ENCODE data around the gene TEX19. TPM values are rescaled to one million over a fixed set of nuclear protein-coding genes. Genes with fewer than 3 reads are reported as not detected.
A peak's percentile ranks its signal among the peaks of the same experiment; 100 is the strongest.
"Not testable (repeated sequence)": the region's sequence is repeated elsewhere in the genome, so short reads cannot be mapped to it uniquely, and the experiment has no call there.

Gene TEX19
- total RNA-seq, 2 experiments from 2014 or later: not detected

DNA sequence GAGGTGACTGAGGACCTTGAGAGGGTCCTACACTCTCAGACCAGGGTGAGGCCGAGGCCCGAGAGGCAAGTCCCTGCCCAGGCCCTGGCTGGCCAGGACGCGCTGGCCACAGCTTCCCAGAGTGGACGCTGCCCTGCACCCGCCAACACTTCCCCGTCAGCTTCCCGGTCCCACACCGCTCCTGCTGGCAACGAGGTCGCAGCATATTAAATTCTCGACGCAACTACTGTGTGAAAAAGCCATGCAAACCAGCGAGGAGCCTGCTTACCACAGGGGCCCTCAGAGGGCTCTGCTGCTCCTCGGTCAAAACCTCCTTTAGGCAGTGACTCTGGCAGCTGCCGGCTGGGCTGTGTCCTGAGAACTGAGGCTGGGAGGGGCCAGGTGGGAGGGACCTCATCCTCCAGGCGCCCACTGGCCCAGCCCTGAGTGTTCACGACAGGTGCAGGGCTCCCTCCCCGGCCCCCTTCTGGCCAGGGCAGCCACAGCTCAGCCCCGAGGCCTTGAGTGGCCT is 2.1 kb upstream of the TEX19 start:
- ChIA-PET POLR2A (no interaction called here), CTCF (interaction anchor here (0.5 to 1.2 kb wide), 2 partner anchors 59 to 203 kb away, joined by 3 to 4 read pairs; no protein-coding TSS in a partner anchor)
- H3K27ac Mint-ChIP-seq: no peak overlapping the region
- H3K9me3 Mint-ChIP-seq: no peaks in the 10 kb centered on the region
- peaks cover 10% of the 10 kb centered on the region for H3K4me1 Mint-ChIP-seq
- H3K27me3 Mint-ChIP-seq: peaks cover 13% of the 10 kb centered on the region
- H3K36me3 Mint-ChIP-seq (ENCODE audit: low read depth): no peaks in the 10 kb centered on the region
- H3K4me3 Mint-ChIP-seq: no peak overlapping the region
- DNase-seq: no peak

DNA sequence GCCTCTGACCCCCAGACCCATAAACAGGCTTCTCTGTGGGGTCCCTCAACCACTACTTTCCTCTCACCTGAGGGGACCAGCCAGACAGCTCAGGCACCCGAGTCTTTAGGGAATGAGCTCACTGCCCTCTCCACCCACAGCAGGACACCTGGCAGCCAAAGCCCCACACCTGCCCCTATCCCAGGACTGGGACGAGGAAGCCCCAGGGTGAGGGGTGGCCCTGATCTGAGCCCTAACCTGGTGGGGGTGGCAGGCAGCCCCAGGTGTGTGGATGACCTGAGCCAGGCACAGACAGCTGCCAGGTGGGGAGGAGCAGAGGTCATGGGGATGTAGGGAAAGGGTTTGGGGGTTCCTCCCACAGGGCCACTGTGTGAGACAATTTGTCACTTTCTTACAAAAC is 1.7 kb upstream of the TEX19 start:
- ChIA-PET POLR2A (no interaction called here), CTCF (interaction anchor here (1.2 kb wide), 1 partner anchor 59 kb away, joined by 4 read pairs; no protein-coding TSS in a partner anchor)
- H3K4me1 Mint-ChIP-seq: peaks cover 8% of the 10 kb centered on the region
- no peaks in the 10 kb centered on the region for H3K36me3 Mint-ChIP-seq (ENCODE audit: low read depth)
- DNase-seq: no peak
- H3K4me3 Mint-ChIP-seq: no peak overlapping the region
- peaks cover 14% of the 10 kb centered on the region for H3K27me3 Mint-ChIP-seq
- H3K27ac Mint-ChIP-seq: no peak overlapping the region
- H3K9me3 Mint-ChIP-seq: no peaks in the 10 kb centered on the region

DNA sequence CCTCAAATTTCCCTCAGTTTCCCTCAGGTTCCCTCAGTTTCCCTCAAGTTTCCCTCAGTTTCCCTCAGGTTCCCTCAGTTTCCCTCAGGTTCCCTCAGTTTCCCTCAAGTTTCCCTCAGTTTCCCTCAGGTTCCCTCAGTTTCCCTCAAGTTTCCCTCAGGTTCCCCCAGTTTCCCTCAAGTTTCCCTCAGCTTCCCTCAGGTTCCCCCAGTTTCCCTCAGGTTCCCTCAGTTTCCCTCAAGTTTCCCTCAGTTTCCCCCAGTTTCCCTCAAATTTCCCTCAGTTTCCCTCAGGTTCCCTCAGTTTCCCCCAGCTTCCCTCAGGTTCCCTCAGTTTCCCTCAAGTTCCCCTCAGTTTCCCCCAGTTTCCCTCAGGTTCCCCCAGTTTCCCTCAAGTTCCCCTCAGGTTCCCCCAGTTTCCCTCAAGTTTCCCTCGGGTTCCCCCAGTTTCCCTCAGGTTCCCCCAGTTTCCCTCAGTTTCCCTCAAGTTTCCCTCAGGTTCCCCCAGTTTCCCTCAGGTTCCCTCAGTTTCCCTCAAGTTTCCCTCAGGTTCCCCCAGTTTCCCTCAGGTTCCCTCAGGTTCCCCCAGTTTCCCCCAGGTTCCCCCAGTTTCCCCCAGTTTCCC is 516 bp downstream of the TEX19 start:
- H3K4me1 Mint-ChIP-seq; H3K36me3 Mint-ChIP-seq (ENCODE audit: low read depth); H3K27ac Mint-ChIP-seq; POLR2A ChIA-PET; H3K4me3 Mint-ChIP-seq; CTCF ChIA-PET; DNase-seq; H3K9me3 Mint-ChIP-seq: not testable (repeated sequence)
- peaks cover 14% of the 10 kb centered on the region for H3K27me3 Mint-ChIP-seq

DNA sequence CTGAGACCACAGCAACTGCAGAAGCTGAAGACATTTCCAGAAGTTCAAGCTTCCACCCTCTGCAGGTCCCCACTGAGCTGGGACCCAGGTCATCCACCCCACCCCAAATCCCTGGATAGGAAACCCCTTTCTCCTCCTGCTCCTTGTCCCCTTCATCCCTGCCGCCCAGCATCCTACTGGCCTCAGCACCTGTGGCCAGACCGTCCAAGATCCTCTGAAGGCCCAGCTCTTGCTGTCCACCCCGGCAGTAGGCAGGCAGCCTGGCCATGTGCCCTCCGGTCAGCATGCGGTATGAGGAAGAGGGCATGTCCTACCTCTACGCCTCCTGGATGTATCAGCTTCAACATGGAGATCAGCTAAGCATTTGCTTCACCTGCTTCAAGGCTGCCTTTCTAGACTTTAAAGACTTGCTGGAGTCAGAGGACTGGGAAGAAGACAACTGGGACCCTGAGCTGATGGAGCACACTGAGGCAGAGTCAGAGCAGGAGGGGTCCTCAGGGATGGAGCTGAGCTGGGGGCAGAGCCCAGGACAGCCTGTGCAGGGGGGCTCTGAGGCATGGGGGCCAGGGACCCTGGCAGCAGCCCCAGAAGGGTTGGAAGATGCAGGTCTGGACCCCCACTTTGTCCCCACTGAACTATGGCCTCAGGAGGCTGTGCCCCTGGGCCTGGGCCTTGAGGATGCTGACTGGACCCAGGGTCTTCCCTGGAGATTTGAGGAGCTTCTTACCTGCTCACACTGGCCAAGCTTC is 3.0 kb downstream of the TEX19 start:
- ChIA-PET CTCF (interaction anchor here (1.1 kb wide), 1 partner anchor 12 kb away, joined by 3 read pairs; no protein-coding TSS in a partner anchor), POLR2A (no interaction called here)
- H3K27me3 Mint-ChIP-seq: peaks cover 18% of the 10 kb centered on the region
- H3K4me3 Mint-ChIP-seq: no peak overlapping the region
- DNase-seq: no peak
- no peak overlapping the region for H3K27ac Mint-ChIP-seq
- peaks cover 8% of the 10 kb centered on the region for H3K4me1 Mint-ChIP-seq
- no peaks in the 10 kb centered on the region for H3K36me3 Mint-ChIP-seq (ENCODE audit: low read depth)
- H3K9me3 Mint-ChIP-seq: no peaks in the 10 kb centered on the region

DNA sequence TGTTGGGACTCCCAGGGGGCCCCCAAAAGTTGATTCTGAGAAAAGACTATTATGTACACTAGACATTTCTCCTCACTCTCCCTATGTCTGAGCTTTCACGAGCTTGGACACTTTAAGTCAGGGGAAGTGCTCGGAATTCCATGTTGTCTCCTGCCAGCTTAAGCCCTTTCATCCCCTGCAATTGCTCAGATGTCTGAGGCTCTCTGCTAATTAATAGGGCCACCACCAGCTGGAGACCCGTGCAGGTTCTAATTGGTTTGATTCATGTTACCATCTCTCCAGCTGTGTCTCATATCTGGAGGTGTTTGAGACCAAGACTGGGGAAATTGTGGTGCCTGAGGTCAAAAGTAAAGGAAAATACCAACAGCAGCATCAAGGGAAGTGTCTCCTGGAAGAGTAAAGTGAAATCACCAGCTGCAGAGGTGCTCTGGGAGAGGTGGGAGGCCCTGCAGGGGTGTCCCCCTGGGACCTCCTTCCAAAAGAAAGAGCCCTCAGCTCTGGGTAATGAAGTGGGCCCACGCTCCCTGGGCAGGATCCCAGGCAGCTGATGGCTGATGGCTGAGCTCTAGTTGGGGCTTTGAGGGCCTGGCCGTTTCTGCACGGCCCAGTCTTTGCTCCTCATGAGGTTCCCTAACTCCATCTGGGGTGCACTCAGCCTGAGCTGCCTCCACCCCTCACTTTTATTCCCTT is 6.7 kb downstream of the TEX19 start:
- Mint-ChIP-seq H3K27me3 (peaks cover 33% of the 10 kb centered on the region), H3K27ac (no peak overlapping the region), H3K4me3 (no peak overlapping the region), H3K4me1 (peaks cover 7% of the 10 kb centered on the region), H3K9me3 (no peaks in the 10 kb centered on the region), H3K36me3 (ENCODE audit: low read depth) (no peaks in the 10 kb centered on the region)
- CTCF ChIA-PET: interaction anchor here (0.6 to 1.0 kb wide), 2 partner anchors 15 to 35 kb away, joined by 3 read pairs; no protein-coding TSS in a partner anchor
- DNase-seq: no peak
- POLR2A ChIA-PET: interaction anchor here (1.1 kb wide), 1 partner anchor 33 kb away, joined by 3 read pairs; no protein-coding TSS in a partner anchor

DNA sequence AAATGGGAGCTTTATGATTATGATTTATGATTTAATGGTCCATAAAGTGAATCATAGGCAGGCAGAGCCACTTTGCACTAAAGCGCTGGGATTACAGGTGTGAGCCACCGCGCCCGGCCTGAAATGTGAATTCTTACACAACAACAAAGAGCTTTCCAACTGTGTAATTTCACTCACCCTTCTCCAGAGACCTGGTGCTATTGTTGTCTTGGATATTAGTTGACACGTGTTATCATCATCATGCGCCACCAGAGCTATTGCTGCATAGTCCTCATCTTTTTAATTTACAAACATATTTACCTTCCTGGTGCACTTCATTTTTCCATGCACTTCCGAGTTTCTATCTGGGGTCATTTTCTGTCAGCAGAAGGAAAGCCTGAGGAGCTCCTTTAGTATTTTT is 7.7 kb downstream of the TEX19 start:
- DNase-seq: no peak
- H3K4me3 Mint-ChIP-seq: no peak overlapping the region
- no peaks in the 10 kb centered on the region for H3K36me3 Mint-ChIP-seq (ENCODE audit: low read depth)
- no peaks in the 10 kb centered on the region for H3K9me3 Mint-ChIP-seq
- H3K27ac Mint-ChIP-seq: no peak overlapping the region
- CTCF ChIA-PET: no interaction called here
- POLR2A ChIA-PET: interaction anchor here (1.1 kb wide), 1 partner anchor 34 kb away, joined by 3 read pairs; no protein-coding TSS in a partner anchor
- H3K4me1 Mint-ChIP-seq: peaks cover 13% of the 10 kb centered on the region
- H3K27me3 Mint-ChIP-seq: peaks cover 38% of the 10 kb centered on the region

DNA sequence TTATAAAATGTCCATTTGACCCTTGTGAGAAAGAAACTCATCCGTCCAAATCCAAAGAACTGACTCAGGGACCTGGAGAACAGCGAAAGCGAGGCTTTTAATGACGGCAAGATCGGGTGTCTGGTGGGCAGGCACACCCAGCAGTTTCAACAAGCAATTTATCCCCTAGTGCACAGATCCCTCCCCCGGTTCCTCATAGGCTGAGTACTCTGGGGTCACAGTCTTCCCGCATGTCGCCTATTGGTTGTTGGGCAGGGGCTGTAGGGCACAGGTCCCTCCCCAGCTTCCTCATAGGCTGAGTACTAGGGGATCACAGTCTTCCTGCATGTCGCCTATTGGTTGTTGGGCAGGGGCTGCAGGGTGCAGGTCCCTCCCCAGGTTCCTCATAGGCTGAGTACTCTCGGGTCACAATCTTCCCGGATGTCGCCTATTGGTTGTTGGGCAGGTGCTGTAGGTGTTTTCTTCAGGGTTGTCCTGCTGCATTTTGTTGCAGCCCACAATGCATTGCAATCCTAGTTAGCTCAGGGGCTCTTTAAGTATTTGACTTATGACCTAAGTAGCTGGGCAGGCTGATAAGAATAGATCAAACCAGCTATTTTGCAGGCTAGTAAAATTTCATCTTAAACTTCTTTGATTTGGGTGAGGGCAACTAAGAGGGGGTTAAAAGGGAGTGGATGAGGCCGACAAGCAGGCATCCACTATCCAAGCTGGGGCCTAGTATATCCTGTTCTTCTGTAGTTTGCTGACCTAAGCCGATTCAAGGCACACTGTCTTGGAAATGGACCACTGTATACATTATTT is 8.9 kb downstream of the TEX19 start:
- ChIA-PET POLR2A (no interaction called here), CTCF (no interaction called here)
- Mint-ChIP-seq H3K27ac (no peak overlapping the region), H3K4me3 (no peak overlapping the region), H3K4me1 (peaks cover 16% of the 10 kb centered on the region), H3K9me3 (no peaks in the 10 kb centered on the region), H3K36me3 (ENCODE audit: low read depth) (no peaks in the 10 kb centered on the region), H3K27me3 (peaks cover 42% of the 10 kb centered on the region)
- no peak for DNase-seq

DNA sequence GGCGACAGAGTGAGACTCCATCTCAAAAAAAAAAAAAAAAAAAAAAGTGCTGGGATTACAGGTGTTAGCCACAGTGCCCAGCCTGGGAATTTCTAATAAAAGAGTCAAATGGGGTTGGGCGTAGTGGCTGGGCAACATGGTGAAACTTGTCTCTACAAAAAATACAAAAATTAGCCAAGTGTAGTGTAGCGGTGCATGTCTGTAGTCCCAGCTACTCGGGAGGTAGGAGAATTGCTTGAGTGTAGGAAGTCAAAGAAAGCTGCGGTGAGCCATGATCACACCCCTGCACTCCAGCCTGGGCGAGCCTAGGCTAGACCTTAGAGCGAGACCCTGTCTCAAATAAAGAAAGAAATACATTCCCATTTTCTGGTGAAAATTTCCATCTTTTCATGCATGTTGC is 10.2 kb downstream of the TEX19 start:
- H3K4me1 Mint-ChIP-seq: peaks cover 17% of the 10 kb centered on the region
- no peaks in the 10 kb centered on the region for H3K9me3 Mint-ChIP-seq
- H3K27ac Mint-ChIP-seq: no peak overlapping the region
- H3K27me3 Mint-ChIP-seq: peaks cover 49% of the 10 kb centered on the region
- ChIA-PET POLR2A (no interaction called here), CTCF (interaction anchor here (0.6 kb wide), 1 partner anchor 164 kb away, joined by 3 read pairs; no protein-coding TSS in a partner anchor)
- no peaks in the 10 kb centered on the region for H3K36me3 Mint-ChIP-seq (ENCODE audit: low read depth)
- no peak for DNase-seq
- H3K4me3 Mint-ChIP-seq: no peak overlapping the region

DNA sequence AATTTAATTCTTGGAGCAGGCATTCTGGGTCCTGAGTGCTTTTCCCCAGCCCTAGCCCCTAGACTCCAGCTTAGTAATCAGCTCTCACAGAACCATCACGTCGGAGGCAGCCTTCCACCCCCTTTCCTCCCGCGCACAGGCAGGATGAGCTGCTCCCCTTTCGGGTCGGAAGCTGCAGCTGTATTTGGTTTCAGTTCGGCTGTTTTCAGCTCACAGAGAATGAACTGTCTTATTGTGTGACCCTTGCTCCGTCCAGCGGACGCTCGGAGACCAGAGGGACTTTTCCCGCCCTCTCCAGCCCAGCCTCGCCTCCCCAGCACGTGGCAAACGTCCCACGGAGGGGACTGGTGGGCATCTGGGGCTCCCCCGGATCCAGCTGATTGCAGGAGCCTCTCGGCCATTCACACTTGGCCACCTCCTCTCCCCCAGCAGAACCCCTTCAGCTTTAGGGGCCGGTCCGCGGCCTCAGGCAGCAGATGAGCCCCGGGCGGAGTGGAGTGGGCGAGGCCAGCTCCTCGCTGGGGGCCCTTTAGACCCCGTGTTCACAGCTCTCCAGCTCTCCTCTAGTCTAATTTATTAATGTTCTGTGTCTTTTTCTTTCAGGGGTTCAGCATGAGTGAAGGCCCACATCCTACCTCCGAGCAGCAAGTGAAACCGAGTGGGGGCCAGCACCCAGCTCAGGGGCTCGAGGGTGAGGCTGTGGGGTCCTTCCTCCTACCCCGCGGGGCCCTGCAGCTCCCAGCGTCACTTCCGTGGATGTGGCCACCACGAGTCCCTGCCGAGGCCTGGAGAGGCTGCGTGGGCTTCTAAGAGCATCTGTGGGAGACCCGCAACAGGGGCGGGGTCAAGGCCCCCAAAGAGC is 11.7 kb downstream of the TEX19 start:
- DNase-seq: peak; percentile 32
- Mint-ChIP-seq H3K27me3 (peaks cover 44% of the 10 kb centered on the region), H3K36me3 (ENCODE audit: low read depth) (no peaks in the 10 kb centered on the region), H3K27ac (no peak overlapping the region), H3K4me3 (peak overlapping the region; percentile 57), H3K4me1 (peaks cover 17% of the 10 kb centered on the region), H3K9me3 (no peaks in the 10 kb centered on the region)
- ChIA-PET CTCF (interaction anchor here (0.9 to 1.5 kb wide), 4 partner anchors 18 to 183 kb away, joined by 3 to 5 read pairs (median 4); no protein-coding TSS in a partner anchor), POLR2A (interaction anchor here (0.8 to 1.7 kb wide), 3 partner anchors 18 to 73 kb away, joined by 3 to 6 read pairs (median 3); no protein-coding TSS in a partner anchor)

DNA sequence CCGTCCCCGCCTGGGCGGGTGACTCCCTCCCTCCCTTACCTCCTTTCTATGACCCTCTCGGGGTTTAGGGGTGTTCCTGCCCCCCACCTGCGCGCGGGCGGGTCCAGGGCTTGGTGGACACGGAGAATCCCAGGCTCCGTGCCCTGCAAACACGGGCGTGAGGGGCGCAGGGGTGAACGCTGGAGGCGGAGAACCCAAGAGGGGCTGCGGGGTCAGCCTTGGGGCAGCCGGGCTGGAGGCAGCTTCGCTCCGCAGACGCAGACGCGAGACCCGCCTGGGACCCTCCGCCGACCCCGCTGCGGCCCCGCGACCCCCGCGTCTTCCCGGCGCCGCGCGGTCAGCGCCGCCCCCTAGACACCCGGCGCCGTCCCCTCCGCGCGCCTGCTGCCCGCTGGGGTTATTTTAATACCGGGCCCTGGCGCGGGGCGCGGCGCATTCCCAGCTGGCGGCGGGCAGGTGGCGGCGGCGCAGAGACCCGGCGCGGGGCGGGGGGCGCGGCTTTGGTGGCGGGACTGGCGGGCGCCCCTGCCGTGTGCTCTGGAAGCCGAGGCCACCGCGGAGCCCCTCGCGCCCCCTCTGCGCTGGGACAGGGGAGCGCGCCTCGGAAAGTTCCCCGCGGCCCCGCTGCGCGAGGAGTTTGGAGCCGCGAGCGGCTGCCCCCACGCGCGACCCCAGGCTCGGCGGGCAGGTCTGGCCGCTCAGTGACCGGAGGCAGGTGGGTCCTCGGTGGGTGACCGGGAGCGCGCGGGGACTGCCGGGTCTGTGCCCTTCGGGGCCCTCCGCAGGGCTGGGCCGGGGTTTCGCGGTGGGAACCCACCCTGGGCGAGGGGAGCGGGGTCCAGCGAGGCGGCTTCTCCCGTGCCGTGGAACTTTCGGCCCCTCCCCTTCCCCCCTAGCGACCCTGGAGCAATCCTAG is 12.5 kb downstream of the TEX19 start, which contains the start of gene UTS2R:
TSS of gene UTS2R (plus strand) at position 433 of the 916 bp plus-strand sequence. CDS start 2,560 bp downstream, outside the sequence.
- ChIA-PET POLR2A (interaction anchor here (0.8 to 1.7 kb wide), 2 partner anchors 19 to 28 kb away, joined by 3 to 6 read pairs; no protein-coding TSS in a partner anchor), CTCF (interaction anchor here (1.5 kb wide), 1 partner anchor 56 kb away, joined by 5 read pairs; no protein-coding TSS in a partner anchor)
- Mint-ChIP-seq H3K27ac (no peak within 1 kb of the TSS), H3K36me3 (ENCODE audit: low read depth) (no peaks in the 10 kb centered on the region), H3K4me3 (peak within 1 kb of the TSS; percentile 57), H3K9me3 (no peaks in the 10 kb centered on the region), H3K27me3 (peaks cover 50% of the 10 kb centered on the region), H3K4me1 (peaks cover 17% of the 10 kb centered on the region)
- no peak for DNase-seq
